Lung (tissue), 12 donors: ENCODE data around the gene PALD1. TPM values are rescaled to one million over a fixed set of nuclear protein-coding genes. Genes with fewer than 3 reads are reported as not detected.

Source experiments
- ATAC-seq: fragments of 200-7000 bp; cut with Tn5 transposase; one replicate; pipeline ENCODE4 v1.9.1; 2020; ENCODE audit warnings: moderate number of reproducible peaks; ENCODE audit not compliant: insufficient read depth, low FRiP score
- DNase-seq, 3 donors: peaks; one replicate each; pipeline ENCODE4 v3.0.0-alpha.2; 2013 to 2017
- H3K27ac ChIP-seq, 2 donors: one replicate each; pipeline ENCODE4 v1.5.1; 2013; ENCODE audit warnings: mild to moderate bottlenecking in 2 of 2, moderate library complexity in 2 of 2, control low read depth in 1 of 2, inconsistent platforms in 1 of 2, low read depth in 1 of 2, low read length in 1 of 2
- H3K27me3 ChIP-seq, 3 donors: one replicate each; pipeline ENCODE4 v1.5.1; 2013; ENCODE audit warnings: low read length in 2 of 3; ENCODE audit not compliant: control insufficient read depth in 3 of 3, insufficient read depth in 3 of 3
- H3K36me3 ChIP-seq, 4 donors: one replicate each; pipeline ENCODE4 v1.5.1; 2013; ENCODE audit warnings: low read length in 4 of 4, mild to moderate bottlenecking in 1 of 4, moderate library complexity in 1 of 4; ENCODE audit not compliant: control insufficient read depth in 4 of 4, insufficient read depth in 4 of 4
- H3K4me1 ChIP-seq, 5 donors: one replicate each; pipeline ENCODE4 v1.5.1; 2013; ENCODE audit warnings: low read length in 5 of 5, mild to moderate bottlenecking in 2 of 5, moderate library complexity in 1 of 5; ENCODE audit not compliant: control insufficient read depth in 5 of 5, insufficient read depth in 5 of 5
- H3K4me3 ChIP-seq: one replicate; pipeline ENCODE4 v1.5.1; 2013; ENCODE audit warnings: mild to moderate bottlenecking, control low read depth, moderate library complexity
- H3K9ac ChIP-seq, 2 donors: one replicate each; pipeline ENCODE4 v1.5.1; 2013; ENCODE audit warnings: low read length in 2 of 2, control low read depth in 1 of 2; ENCODE audit not compliant: insufficient read depth in 1 of 2
- H3K9me3 ChIP-seq, 4 donors: one replicate each; pipeline ENCODE4 v1.5.1; 2013; ENCODE audit warnings: low read length in 3 of 4, mild to moderate bottlenecking in 1 of 4, moderate library complexity in 1 of 4; ENCODE audit not compliant: control insufficient read depth in 4 of 4, insufficient read depth in 3 of 4
- WGBS, 2 donors: extraction: QIAGEN DNeasy Blood & Tissue Kit; methylation state at CpG; one replicate each; pipeline ENCODE4 v1.1.7; 2013; 5-methylcytosine and 5-hydroxymethylcytosine counted together
- polyA plus RNA-seq, 2 donors: library from polyadenylated mRNA; stranded (reverse); fragments of 200-250 nt; gene quantifications; one replicate each; pipeline ENCODE4 v1.2.1, GENCODE V29; 2013
- total RNA-seq, 2 donors: library from RNA; depleted of rRNA in 1 of 2; stranded (reverse); fragments of >200 nt in 1 of 2; gene quantifications; one replicate each; pipeline ENCODE4 v1.2.1, GENCODE V29; 2014 to 2021
- TF ChIP-seq, protein P1 (sequence below): IDR thresholded peaks from 2 replicates; pipeline ENCODE4 v1.5.1; 2012; ENCODE audit warnings: mild to moderate bottlenecking; ENCODE audit errors: control extremely low read depth, extremely low read depth
- donor health status: control.
- donor health status: control.
- donor health status: Bipolar disorder and iron deficiency.
- donor health status: healthy.
- donor health status: DM: yes; HTN: yes; CAD: no.

Gene PALD1
- total and polyA plus RNA-seq, 4 donors: 10.5 to 19.7 (median 15.6) TPM

DNA sequence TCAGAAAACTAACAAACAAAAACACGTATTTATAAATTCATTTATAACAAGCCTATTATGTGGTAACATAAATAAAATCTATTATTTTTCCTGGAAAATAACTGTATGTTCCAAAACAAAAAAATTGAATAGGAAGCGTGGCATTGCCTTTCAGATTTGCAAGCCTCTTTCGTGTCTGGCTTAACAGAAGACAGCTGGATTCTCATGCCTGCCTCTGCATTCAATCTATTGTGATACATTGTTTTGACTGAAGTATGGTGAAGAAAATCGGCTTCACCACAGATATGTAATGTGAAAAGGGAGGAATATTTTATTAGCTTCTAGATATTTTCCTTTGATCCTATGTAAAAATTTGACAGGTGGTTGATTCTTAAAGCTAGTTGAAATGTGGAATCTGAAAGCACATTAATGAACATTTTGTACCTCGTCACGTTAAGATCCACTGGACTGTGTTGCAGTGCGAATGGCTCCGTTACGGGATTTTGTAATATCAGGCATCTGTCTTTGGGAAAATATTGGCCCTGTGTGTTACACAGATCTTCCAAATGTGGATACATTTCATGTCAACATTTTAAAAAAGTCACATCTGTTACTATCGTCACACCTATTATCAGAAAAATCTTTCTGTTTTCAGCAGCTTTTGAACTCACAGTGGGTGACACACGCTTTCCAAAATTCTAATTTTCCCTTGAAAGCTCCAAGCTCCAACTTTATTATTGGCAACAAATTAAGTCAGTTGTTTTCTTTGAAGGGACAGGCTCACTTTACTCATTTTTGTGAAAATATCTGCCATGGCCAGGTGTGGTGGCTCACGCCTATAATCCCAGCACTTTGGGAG is 26.2 kb downstream of the PALD1 start:
- H3K4me1 ChIP-seq: peaks cover 8 to 61% (median 37%) of the 10 kb centered on the region in 5 donors
- TF ChIP-seq, protein P1, sequence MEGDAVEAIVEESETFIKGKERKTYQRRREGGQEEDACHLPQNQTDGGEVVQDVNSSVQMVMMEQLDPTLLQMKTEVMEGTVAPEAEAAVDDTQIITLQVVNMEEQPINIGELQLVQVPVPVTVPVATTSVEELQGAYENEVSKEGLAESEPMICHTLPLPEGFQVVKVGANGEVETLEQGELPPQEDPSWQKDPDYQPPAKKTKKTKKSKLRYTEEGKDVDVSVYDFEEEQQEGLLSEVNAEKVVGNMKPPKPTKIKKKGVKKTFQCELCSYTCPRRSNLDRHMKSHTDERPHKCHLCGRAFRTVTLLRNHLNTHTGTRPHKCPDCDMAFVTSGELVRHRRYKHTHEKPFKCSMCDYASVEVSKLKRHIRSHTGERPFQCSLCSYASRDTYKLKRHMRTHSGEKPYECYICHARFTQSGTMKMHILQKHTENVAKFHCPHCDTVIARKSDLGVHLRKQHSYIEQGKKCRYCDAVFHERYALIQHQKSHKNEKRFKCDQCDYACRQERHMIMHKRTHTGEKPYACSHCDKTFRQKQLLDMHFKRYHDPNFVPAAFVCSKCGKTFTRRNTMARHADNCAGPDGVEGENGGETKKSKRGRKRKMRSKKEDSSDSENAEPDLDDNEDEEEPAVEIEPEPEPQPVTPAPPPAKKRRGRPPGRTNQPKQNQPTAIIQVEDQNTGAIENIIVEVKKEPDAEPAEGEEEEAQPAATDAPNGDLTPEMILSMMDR: no peak
- H3K27me3 ChIP-seq: no peaks in the 10 kb centered on the region
- ATAC-seq: no peak
- no peak overlapping the region for H3K4me3 ChIP-seq
- no peaks in the 10 kb centered on the region for H3K9me3 ChIP-seq
- no peaks in the 10 kb centered on the region for H3K36me3 ChIP-seq
- no peak overlapping the region for H3K27ac ChIP-seq
- 76 to 87% methylated on average over 12 of the region's 12 CpGs for WGBS, 2 donors
- peak in 1 of 3 donors; percentile 51 for DNase-seq
- H3K9ac ChIP-seq: no peak overlapping the region

DNA sequence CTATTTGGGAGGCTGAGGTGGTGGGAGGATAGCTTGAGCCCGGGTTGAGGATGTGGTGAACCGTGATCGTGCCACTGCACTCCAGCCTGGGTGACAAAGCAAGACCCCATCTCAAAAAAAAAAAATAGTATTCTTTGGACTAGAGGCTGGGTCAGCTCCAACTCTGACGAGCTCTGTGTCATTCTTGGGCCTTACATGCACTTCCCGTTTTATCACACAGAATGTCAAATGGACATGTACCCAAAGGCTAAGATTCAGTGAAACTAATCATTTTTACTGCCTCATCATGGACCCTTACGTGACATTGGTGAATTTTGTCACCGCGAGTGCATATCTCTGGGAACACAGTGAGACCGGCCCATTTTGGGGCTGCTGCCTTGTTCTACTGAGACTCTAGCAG is 27.3 kb downstream of the PALD1 start:
- Histone ChIP-seq H3K27ac (no peak overlapping the region), H3K4me1 (peaks cover 16 to 62% (median 37%) of the 10 kb centered on the region in 5 donors)

DNA sequence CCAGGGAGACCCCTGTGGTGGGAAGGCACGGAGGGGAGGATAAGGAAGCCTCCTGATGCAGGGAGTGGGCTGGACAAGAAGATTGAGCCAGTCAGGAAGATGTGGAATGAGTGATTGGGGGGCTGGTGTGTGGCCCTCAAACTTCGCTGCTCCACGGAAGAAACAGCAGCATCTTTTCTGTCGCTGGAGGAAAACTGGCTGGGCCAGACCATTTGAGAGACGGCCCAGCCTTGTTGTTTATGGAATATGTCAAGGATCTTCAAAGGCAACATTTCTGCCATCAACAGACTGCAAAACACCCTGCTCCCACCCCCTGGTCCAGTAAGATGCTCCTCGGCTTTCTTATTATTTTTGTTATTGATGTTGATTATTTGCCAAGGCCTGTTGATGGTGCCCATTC is 29.4 kb downstream of the PALD1 start:
- no peak overlapping the region for H3K4me3 ChIP-seq
- H3K9me3 ChIP-seq: no peaks in the 10 kb centered on the region
- H3K27ac ChIP-seq: peak overlapping the region in 1 of 2 donors; percentile 89
- H3K4me1 ChIP-seq: peaks cover 11 to 76% (median 38%) of the 10 kb centered on the region in 5 donors
- no peaks in the 10 kb centered on the region for H3K27me3 ChIP-seq
- TF ChIP-seq, protein P1: no peak
- peak in 2 of 3 donors; percentile 64 to 74 for DNase-seq
- no peak for ATAC-seq
- WGBS, 2 donors: 58 to 69% methylated on average over 6 of the region's 6 CpGs
- no peak overlapping the region for H3K9ac ChIP-seq
- no peaks in the 10 kb centered on the region for H3K36me3 ChIP-seq

More for the DNA sequence above, 27.3 kb downstream of the PALD1 start:
- Histone ChIP-seq H3K9ac (no peak overlapping the region), H3K9me3 (no peaks in the 10 kb centered on the region), H3K4me3 (no peak overlapping the region), H3K27me3 (no peaks in the 10 kb centered on the region), H3K36me3 (no peaks in the 10 kb centered on the region)
- DNase-seq: no peak
- no peak for ATAC-seq
- TF ChIP-seq, protein P1: no peak
- WGBS, 2 donors: 78 to 89% methylated on average over 9 of the region's 9 CpGs
